Activated CD8-positive, alpha-beta T cell treated with anti-CD3 and anti-CD28 coated beads for 36 hours (primary cell): ENCODE results near the gene TMCC2. TPM values are rescaled to one million over a fixed set of nuclear protein-coding genes. Genes with fewer than 3 reads are reported as not detected.

Source experiments
- ATAC-seq: fragments of 200-7000 bp; cut with Tn5 transposase; one replicate; pipeline ENCODE4 v1.10.0; 2021; ENCODE audit warnings: mild to moderate bottlenecking, moderate library complexity
- CTCF ChIA-PET: fragments of 350-600 bp; sonication (Branson Sonifier 250); formaldehyde crosslinking; loops from one replicate; lab custom pipeline; 2021; ENCODE audit warnings: antibody characterized with exemption; lab: Charles Lee
- POLR2A ChIA-PET: fragments of 350-600 bp; sonication (Branson Sonifier 250); formaldehyde crosslinking; loops from one replicate; lab custom pipeline; 2021; ENCODE audit warnings: antibody characterized with exemption; lab: Charles Lee
- DNase-seq: peaks from one replicate; pipeline ENCODE4 v3.0.0-alpha.2; 2020
- H3K27ac Mint-ChIP-seq: one replicate; pipeline ENCODE4 v1.8.0; 2021; ENCODE audit warnings: mild to moderate bottlenecking, mixed read lengths
- H3K27me3 Mint-ChIP-seq: one replicate; pipeline ENCODE4 v1.8.0; 2021; ENCODE audit warnings: mixed read lengths
- H3K36me3 Mint-ChIP-seq: one replicate; pipeline ENCODE4 v1.8.0; 2021; ENCODE audit warnings: low read depth, mixed read lengths
- H3K4me1 Mint-ChIP-seq: one replicate; pipeline ENCODE4 v1.8.0; 2021; ENCODE audit warnings: low read depth, mixed read lengths
- H3K4me3 Mint-ChIP-seq: one replicate; pipeline ENCODE4 v1.8.0; 2021; ENCODE audit warnings: mild to moderate bottlenecking, moderate library complexity, mixed read lengths
- H3K9me3 Mint-ChIP-seq: one replicate; pipeline ENCODE4 v1.8.0; 2021; ENCODE audit warnings: mixed read lengths
- intact Hi-C: fragments of 100-400 bp; cut with micrococcal nuclease; formaldehyde crosslinking; loops from one replicate; pipeline ENCODE4 v1.10.0; 2022
- total RNA-seq, 2 experiments: library from RNA; stranded (reverse); gene quantifications; one replicate each; pipeline ENCODE4 v1.2.3, GENCODE V29; 2021
- TF ChIP-seq, protein P1 (sequence below): fragments of 200-600 bp; IDR thresholded peaks from one replicate; pipeline ENCODE4 v1.8.0; 2022; ENCODE audit warnings: antibody characterized with exemption, mild to moderate bottlenecking

Gene TMCC2
- total RNA-seq, 2 experiments from 2014 or later, result 6.6 to 7.1 TPM

DNA sequence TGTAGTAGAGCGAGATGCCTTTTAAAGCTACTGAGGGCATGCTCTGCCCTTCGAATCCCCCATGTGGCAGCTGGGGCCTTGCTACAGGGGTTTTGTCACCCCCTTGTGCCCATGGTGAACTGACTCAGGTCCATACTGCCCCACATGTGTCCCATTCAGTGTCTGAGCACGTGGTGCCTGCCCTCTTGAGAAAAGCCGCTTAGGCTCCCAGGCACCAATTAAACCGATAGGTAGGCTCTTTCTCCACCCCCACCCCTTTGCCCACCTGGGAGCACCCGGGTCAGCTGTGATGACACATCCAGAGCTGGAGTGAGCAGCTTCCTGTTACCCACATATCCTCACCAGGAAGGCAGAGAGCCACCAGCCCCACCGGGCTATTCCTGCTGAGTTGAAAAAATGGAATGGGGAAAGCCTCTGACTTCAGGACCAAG is 30.5 kb downstream of the TMCC2 start:
- POLR2A ChIA-PET, result interaction anchor here (0.6 to 1.3 kb wide), 3 partner anchors 16 to 650 kb away, joined by 3 to 4 read pairs (median 3); no protein-coding TSS in a partner anchor
- H3K27ac Mint-ChIP-seq, result no peak overlapping the region

DNA sequence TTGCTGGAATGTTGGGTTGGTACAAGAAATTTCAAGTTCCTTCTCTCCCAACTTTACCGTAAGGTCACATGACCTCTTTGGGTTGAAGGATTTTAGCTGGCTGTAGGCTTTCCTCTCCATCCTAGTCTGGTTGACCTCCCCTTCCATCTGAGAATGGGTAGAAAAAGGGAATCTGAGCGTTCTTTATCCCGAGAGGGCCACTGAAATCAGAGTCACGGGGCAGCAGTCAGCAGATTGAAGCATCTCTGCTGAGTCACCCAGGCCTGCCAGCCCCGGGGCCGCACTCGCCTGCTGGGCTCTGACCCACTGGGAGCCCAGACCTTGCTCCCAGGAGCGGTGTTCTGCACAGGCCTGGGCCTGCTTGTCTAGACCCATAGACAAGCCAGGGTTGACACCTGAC is 31.0 kb downstream of the TMCC2 start:
- POLR2A ChIA-PET, result interaction anchor here (0.6 to 1.3 kb wide), 2 partner anchors 16 to 649 kb away, joined by 3 read pairs; no protein-coding TSS in a partner anchor
- intact Hi-C loops, result loop anchor here (5.0 to 10.0 kb wide), 2 partner anchors 134 to 281 kb away; partner anchors contain the start of gene RBBP5
- DNase-seq (no peak), ATAC-seq (no peak)
- TF ChIP-seq, protein P1, sequence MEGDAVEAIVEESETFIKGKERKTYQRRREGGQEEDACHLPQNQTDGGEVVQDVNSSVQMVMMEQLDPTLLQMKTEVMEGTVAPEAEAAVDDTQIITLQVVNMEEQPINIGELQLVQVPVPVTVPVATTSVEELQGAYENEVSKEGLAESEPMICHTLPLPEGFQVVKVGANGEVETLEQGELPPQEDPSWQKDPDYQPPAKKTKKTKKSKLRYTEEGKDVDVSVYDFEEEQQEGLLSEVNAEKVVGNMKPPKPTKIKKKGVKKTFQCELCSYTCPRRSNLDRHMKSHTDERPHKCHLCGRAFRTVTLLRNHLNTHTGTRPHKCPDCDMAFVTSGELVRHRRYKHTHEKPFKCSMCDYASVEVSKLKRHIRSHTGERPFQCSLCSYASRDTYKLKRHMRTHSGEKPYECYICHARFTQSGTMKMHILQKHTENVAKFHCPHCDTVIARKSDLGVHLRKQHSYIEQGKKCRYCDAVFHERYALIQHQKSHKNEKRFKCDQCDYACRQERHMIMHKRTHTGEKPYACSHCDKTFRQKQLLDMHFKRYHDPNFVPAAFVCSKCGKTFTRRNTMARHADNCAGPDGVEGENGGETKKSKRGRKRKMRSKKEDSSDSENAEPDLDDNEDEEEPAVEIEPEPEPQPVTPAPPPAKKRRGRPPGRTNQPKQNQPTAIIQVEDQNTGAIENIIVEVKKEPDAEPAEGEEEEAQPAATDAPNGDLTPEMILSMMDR, result no peak
- Mint-ChIP-seq H3K9me3 (no peaks in the 10 kb centered on the region), H3K27me3 (no peaks in the 10 kb centered on the region), H3K4me3 (no peak overlapping the region), H3K4me1 (peaks cover 27% of the 10 kb centered on the region), H3K27ac (no peak overlapping the region), H3K36me3 (peaks cover 2% of the 10 kb centered on the region)
- CTCF ChIA-PET, result interaction anchor here (0.8 to 14.2 kb wide), 8 partner anchors 13 to 269 kb away, joined by 3 to 411 read pairs (median 15); partner anchors contain the start of gene TMCC2

More for the DNA sequence above, 30.5 kb downstream of the TMCC2 start:
- no peaks in the 10 kb centered on the region for H3K27me3 Mint-ChIP-seq
- H3K9me3 Mint-ChIP-seq, result no peaks in the 10 kb centered on the region
- intact Hi-C loops, result loop anchor here (5.0 to 10.0 kb wide), 2 partner anchors 133 to 281 kb away; partner anchors contain the start of gene RBBP5
- H3K36me3 Mint-ChIP-seq, result peaks cover 2% of the 10 kb centered on the region
- no peak for DNase-seq
- no peak overlapping the region for H3K4me3 Mint-ChIP-seq
- TF ChIP-seq, protein P1, result no peak
- no peak for ATAC-seq
- CTCF ChIA-PET, result interaction anchor here (1.0 to 14.2 kb wide), 8 partner anchors 13 to 269 kb away, joined by 3 to 411 read pairs (median 8); partner anchors contain the start of gene TMCC2
- H3K4me1 Mint-ChIP-seq, result peaks cover 27% of the 10 kb centered on the region

DNA sequence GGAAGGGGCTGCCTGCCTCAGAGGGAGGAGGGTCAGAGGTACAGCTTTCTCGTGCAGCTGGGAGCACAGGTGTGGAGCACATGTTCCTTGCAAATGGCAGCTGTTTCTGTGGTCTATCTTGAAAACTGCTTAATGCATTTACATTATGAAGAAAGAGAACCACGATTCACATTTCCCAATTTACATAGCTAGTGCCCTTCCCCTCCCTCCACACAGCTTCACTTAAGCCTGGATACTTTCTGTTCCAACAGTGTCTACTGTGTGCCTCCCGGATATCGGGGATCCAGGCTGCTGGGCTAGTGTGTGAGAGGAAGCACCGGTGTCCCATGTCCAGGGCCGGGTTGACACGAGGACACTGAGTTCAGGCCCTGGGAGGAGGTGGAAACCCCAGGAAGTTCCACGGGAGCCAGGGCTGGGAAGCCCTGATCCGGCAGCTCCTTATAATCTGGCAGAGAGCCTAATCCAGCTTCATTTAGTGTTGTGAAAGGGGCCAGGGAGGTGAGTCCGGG is 31.6 kb downstream of the TMCC2 start:
- H3K4me3 Mint-ChIP-seq, result no peak overlapping the region
- DNase-seq (no peak), ATAC-seq (no peak)
- H3K9me3 Mint-ChIP-seq, result no peaks in the 10 kb centered on the region
- peaks cover 2% of the 10 kb centered on the region for H3K36me3 Mint-ChIP-seq
- TF ChIP-seq, protein P1, result no peak
- H3K4me1 Mint-ChIP-seq, result peaks cover 27% of the 10 kb centered on the region
- intact Hi-C loops, result loop anchor here (5.0 to 10.0 kb wide), 2 partner anchors 135 to 282 kb away; partner anchors contain the start of gene RBBP5
- ChIA-PET CTCF (interaction anchor here (0.8 to 14.2 kb wide), 9 partner anchors 12 to 270 kb away, joined by 3 to 411 read pairs (median 12); partner anchors contain the start of gene TMCC2), POLR2A (interaction anchor here (1.1 to 1.3 kb wide), 2 partner anchors 15 to 71 kb away, joined by 3 read pairs; no protein-coding TSS in a partner anchor)
- no peak overlapping the region for H3K27ac Mint-ChIP-seq
- no peaks in the 10 kb centered on the region for H3K27me3 Mint-ChIP-seq

DNA sequence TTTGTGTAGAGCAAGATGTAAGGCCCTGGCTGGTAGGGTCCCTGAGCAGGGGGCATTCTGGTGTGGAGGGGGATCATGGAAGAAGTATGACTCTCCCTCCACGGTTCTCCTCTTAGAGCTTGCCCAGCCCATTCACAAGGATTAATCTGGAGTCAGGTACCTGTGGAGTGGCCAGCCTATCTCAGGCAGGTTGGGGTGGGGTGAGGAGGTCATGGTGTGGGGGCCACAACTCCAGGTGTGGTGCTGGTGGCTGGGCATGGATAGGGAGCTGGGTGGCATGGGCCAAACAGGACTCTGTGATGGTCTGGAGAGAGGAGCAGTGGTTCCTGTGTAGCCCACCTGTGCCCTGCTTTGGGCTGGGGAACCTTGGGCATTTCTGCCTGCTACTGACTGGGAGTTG is 32.3 kb downstream of the TMCC2 start:
- Mint-ChIP-seq H3K9me3 (no peaks in the 10 kb centered on the region), H3K4me3 (no peak overlapping the region), H3K27me3 (no peaks in the 10 kb centered on the region), H3K36me3 (peaks cover 2% of the 10 kb centered on the region), H3K4me1 (peaks cover 27% of the 10 kb centered on the region), H3K27ac (no peak overlapping the region)
- no peak for ATAC-seq
- TF ChIP-seq, protein P1, result no peak
- no peak for DNase-seq
- ChIA-PET CTCF (interaction anchor here (1.0 to 14.2 kb wide), 9 partner anchors 11 to 270 kb away, joined by 3 to 411 read pairs (median 12); partner anchors contain the start of gene TMCC2), POLR2A (interaction anchor here (0.8 to 1.3 kb wide), 3 partner anchors 15 to 70 kb away, joined by 3 read pairs; no protein-coding TSS in a partner anchor)
- intact Hi-C loops, result loop anchor here (5.0 to 10.0 kb wide), 2 partner anchors 135 to 283 kb away; partner anchors contain the start of gene RBBP5
